Sigmoid colon (tissue), 4 donors: ENCODE results near the gene SLC51B.
A peak's percentile ranks its signal among the peaks of the same experiment; 100 is the strongest.

ENCODE experiments used
- EP300 ChIP-seq, 4 donors: sonication (generic); formaldehyde crosslinking; IDR thresholded peaks; one replicate each; pipeline ENCODE4 v1.6.1; 2017; ENCODE audit warnings: antibody characterized with exemption in 4 of 4
- POLR2A ChIP-seq, 2 donors: fragments of 450-650 bp; IDR thresholded peaks; one replicate each; pipeline ENCODE4 v1.6.1; 2016; ENCODE audit warnings: antibody characterized with exemption in 2 of 2, mild to moderate bottlenecking in 2 of 2, moderate library complexity in 2 of 2
- POLR2AphosphoS5 ChIP-seq, 4 donors: sonication (generic); formaldehyde crosslinking; IDR thresholded peaks; one replicate each; pipeline ENCODE4 v1.6.1; 2017; ENCODE audit warnings: antibody characterized with exemption in 4 of 4
- TF ChIP-seq, protein P1 (sequence below), 4 experiments: fragments of 450-650 bp in 3 of 4; fragments of 200-600 bp in 1 of 4; IDR thresholded peaks; one replicate each; pipeline ENCODE4 v1.5.1; 2016 to 2019; ENCODE audit warnings: antibody characterized with exemption in 4 of 4, mild to moderate bottlenecking in 3 of 4, moderate library complexity in 2 of 4

DNA sequence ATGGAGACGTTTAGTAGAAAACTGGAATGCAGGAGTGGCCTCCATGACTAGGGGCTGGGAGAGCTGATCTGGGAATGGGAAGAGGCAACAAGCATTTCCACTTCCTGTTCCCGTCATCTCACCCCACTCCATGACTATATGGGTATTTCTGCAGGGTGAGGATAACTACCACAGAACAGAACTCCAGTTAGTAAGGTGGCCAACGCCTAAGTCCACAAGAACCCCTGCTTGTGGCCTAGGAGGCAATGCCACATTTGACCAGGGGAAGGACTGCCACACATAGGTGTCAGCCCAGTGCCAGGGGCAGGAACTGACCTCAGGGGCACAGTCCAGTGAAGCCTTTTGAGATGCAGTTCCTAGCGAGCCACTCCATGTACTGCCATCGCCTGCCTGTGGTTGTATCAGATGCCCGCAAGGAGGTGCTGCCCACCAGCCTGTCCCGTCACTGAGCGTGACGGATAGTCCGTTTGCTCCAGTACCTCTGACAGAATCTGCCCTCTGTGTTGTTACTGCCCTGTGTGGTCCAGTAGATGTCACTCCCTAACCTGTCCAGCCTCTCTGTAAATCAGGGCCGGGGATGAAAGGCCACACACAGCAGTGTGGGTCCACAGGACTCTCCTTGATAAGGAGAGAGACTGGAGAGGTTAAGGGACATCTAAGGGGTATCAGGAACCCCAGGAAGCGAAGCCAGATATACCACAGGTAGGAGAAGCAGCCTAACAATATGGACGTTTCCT, 12.2 kb upstream of the SLC51B start:
- TF ChIP-seq, protein P1, sequence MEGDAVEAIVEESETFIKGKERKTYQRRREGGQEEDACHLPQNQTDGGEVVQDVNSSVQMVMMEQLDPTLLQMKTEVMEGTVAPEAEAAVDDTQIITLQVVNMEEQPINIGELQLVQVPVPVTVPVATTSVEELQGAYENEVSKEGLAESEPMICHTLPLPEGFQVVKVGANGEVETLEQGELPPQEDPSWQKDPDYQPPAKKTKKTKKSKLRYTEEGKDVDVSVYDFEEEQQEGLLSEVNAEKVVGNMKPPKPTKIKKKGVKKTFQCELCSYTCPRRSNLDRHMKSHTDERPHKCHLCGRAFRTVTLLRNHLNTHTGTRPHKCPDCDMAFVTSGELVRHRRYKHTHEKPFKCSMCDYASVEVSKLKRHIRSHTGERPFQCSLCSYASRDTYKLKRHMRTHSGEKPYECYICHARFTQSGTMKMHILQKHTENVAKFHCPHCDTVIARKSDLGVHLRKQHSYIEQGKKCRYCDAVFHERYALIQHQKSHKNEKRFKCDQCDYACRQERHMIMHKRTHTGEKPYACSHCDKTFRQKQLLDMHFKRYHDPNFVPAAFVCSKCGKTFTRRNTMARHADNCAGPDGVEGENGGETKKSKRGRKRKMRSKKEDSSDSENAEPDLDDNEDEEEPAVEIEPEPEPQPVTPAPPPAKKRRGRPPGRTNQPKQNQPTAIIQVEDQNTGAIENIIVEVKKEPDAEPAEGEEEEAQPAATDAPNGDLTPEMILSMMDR (IDR thresholded peaks at IDR 0.05), result peak; percentile 54 to 68 (median 58)
- TF ChIP-seq POLR2A (IDR thresholded peaks at IDR 0.05) (no peak), EP300 (IDR thresholded peaks at IDR 0.05) (no peak), POLR2AphosphoS5 (IDR thresholded peaks at IDR 0.05) (no peak)
